Fibroblast of the aortic adventitia (primary cell): ENCODE measurements around the gene LPAR1. TPM values are rescaled to one million over a fixed set of nuclear protein-coding genes. Genes with fewer than 3 reads are reported as not detected.

Source experiments
- DNase-seq: peaks from one replicate; pipeline ENCODE4 v3.0.0-alpha.2; 2010; ENCODE audit warnings: low read depth
- H3K4me3 ChIP-seq: 2 replicates; pipeline ENCODE4 v1.5.1; 2011; ENCODE audit warnings: low read depth, mild to moderate bottlenecking, control low read depth, low read length, moderate library complexity
- total RNA-seq: library from RNA; depleted of rRNA; stranded (reverse); fragments of >200 nt; gene quantifications from 2 replicates; pipeline ENCODE4 v1.2.3, GENCODE V29; 2012; ENCODE audit warnings: low replicate concordance
- TF ChIP-seq, protein P1 (sequence below): IDR thresholded peaks from 2 replicates; pipeline ENCODE4 v1.5.1; 2011; ENCODE audit warnings: mild to moderate bottlenecking, low read length, control low read depth, inconsistent platforms; ENCODE audit not compliant: insufficient read depth

The LPAR1 gene
- total RNA-seq, 1 donor: 265 TPM

DNA sequence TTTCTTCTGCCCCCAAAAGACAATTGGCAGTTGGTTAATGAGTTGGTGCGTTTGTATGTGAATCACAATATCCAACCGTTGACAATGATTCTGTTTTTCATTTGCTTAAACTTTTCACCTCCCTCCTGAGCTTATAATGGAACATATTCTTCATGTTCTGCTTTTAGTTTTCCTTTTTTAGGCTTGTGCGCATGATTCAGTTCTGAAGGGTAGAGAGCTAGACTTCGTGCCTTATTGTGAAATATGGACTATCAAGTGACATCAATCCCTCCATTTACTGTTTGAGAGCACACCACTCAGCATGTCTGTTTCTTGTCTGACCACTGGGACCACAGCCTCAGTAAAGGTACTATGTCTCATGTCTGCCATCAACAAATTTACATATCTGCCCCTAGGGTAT lies 30.5 kb upstream of the LPAR1 start:
- no peak overlapping the region for H3K4me3 ChIP-seq
- TF ChIP-seq, protein P1, sequence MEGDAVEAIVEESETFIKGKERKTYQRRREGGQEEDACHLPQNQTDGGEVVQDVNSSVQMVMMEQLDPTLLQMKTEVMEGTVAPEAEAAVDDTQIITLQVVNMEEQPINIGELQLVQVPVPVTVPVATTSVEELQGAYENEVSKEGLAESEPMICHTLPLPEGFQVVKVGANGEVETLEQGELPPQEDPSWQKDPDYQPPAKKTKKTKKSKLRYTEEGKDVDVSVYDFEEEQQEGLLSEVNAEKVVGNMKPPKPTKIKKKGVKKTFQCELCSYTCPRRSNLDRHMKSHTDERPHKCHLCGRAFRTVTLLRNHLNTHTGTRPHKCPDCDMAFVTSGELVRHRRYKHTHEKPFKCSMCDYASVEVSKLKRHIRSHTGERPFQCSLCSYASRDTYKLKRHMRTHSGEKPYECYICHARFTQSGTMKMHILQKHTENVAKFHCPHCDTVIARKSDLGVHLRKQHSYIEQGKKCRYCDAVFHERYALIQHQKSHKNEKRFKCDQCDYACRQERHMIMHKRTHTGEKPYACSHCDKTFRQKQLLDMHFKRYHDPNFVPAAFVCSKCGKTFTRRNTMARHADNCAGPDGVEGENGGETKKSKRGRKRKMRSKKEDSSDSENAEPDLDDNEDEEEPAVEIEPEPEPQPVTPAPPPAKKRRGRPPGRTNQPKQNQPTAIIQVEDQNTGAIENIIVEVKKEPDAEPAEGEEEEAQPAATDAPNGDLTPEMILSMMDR: no peak
- DNase-seq: peak; percentile 73

DNA sequence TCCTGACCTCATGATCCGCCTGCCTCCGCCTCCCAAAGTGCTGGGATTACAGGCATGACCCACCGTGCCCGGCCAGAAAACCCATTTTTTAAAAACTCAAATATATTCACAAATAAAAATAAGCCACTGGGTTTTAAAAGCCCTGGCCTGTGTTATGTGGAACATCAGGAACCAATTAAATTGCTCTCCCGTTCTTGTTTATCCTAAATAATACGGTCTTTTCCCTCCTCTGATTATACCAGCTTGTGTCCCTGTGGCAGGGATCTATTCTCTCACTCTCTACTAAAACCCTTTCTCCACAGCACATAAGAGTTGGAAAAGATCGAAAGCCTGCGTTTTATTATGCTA lies 30.1 kb upstream of the LPAR1 start:
- no peak overlapping the region for H3K4me3 ChIP-seq
- peak; percentile 29 for DNase-seq
- TF ChIP-seq, protein P1: no peak

DNA sequence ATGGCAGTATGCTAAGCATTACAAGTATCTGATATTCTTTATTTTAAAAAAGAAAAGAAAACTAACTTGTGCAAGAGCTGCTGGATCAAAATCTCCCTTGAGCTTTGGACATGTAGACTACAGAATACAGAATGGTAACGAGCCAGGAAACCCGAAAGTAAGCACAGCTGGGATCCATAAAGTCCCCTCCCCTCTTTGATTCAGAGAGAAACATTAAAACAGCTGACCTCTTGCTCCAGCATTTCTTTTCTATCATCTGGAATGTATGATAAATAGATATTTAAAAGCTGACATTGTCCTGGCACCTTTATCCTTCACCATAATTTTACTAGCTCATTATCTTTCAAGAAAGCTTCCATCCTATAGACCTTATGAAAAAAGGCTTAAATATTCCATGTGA lies 28.2 kb upstream of the LPAR1 start:
- TF ChIP-seq, protein P1: no peak
- peak; percentile 81 for DNase-seq

DNA sequence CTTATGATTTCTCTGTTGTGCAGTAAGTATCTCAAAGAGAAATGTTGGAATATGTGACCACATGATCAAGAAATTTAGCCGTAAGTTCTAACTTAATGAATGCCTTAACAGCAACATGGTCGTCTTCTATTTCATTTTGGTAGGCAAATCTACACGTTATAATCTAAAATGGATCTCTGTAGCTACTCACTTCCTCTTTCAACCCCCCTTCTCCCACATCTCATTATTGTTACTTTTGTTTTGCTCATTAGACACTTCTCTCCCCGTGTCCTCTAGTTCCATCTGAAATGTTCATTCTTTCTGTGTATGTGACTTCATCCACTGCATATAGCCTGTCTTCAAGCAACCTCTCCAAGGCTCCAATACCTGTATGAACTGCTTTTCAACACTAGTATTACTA lies 27.1 kb upstream of the LPAR1 start:
- DNase-seq: no peak
- H3K4me3 ChIP-seq: no peak overlapping the region
- TF ChIP-seq, protein P1: no peak

More for the DNA sequence above, 28.2 kb upstream of the LPAR1 start:
- H3K4me3 ChIP-seq: no peak overlapping the region

DNA sequence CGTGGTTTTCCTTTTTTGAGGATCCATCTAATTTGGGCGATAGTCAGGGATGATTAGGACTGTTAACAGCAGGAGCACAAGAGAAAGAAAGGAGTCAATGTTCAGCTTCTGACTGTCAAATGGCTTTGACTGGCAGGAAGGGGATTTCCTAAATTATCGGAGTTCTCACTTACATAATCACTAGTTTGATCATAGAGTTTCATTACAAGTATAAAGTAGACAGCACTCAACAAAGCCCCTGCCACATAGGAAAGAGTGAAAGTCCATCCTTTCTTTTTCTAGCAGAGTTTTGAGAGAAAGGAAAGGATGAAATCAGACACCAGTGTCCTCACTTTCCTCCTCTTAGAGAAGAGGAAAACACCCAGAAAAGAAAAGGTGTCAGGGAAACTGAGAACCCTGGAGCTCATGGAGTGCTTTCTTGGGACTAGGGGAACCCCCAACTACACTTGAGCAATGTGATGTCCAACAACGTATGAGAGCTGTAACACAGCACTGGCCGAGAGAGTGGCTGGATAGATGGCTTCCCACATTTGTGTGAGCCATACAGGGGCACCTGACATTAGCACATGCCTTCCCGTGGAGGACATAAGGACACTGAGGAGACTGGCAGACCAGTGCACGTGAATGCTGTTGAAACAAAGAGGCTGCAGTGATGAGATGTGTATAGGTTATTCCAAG lies 26.0 kb upstream of the LPAR1 start:
- DNase-seq: no peak
- TF ChIP-seq, protein P1: no peak
- H3K4me3 ChIP-seq: no peak overlapping the region

DNA sequence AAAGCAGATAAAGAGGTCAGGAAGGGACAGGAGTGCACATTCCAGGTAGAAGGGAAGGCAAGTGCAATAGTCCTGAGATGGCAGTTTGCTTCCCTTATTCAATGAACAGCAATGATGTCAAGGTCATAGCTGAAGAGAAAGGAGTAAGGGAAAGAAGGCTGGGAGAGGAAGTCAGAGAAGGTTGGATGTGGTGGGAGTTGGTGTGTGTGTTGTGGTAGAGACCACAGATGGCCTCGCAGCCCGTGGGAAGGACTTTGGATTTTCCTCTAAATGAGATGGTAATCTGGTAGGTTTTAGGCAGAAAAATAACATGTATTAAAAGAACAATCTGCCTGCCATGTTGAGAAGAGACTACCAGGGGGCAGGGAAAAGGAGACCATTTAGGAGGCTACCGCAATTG lies 25.1 kb upstream of the LPAR1 start:
- H3K4me3 ChIP-seq: no peak overlapping the region
- TF ChIP-seq, protein P1: no peak

DNA sequence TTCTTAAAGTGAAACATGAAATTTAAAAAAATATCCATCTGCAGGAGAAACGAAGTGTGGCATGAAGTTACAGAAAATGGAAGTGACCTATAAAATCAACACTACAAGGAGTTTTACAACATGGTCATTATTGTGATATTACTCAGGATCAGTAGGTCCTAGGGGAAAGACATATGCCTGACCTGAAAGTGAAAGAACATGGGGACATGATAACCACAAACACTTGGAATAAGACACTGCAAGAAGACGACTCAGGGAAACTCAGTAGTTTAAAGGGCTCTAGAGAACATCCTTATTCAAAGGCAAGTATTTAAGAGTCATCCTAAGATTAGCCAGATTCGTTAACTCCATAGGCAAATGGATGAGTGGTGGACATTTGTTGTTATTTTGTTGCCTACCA lies 19.9 kb upstream of the LPAR1 start:
- H3K4me3 ChIP-seq: no peak overlapping the region
- DNase-seq: no peak
- TF ChIP-seq, protein P1: no peak

More for the DNA sequence above, 25.1 kb upstream of the LPAR1 start:
- no peak for DNase-seq
